Right lobe of liver (tissue), 6 donors: ENCODE measurements around the gene CDK17. TPM values are rescaled to one million over a fixed set of nuclear protein-coding genes. Genes with fewer than 3 reads are reported as not detected.

Source experiments
- ATAC-seq, 4 donors: fragments of 200-7000 bp; cut with Tn5 transposase; one replicate each; pipeline ENCODE4 v1.9.1; 2020; ENCODE audit warnings: mild to moderate bottlenecking in 4 of 4, moderate library complexity in 4 of 4
- DNase-seq, 3 donors: peaks; one replicate each; pipeline ENCODE4 v3.0.0-alpha.2; 2020
- H3K27ac ChIP-seq, 3 donors: fragments of 200-600 bp; one replicate each; pipeline ENCODE4 v1.8.0; 2022
- H3K27me3 ChIP-seq, 2 donors: fragments of 200-600 bp; one replicate each; pipeline ENCODE4 v1.8.0; 2022
- H3K36me3 ChIP-seq, 4 donors: fragments of 200-600 bp; sonication (generic) in 1 of 4; one replicate each; pipeline versions ENCODE4 v1.5.1 to v1.8.0; 2017 to 2022; ENCODE audit warnings: control low read depth in 1 of 4
- H3K4me1 ChIP-seq, 4 donors: fragments of 200-600 bp; sonication (generic) in 1 of 4; one replicate each; pipeline versions ENCODE4 v1.5.1 to v1.8.0; 2017 to 2022; ENCODE audit warnings: control low read depth in 1 of 4
- H3K4me3 ChIP-seq, 3 donors: fragments of 200-600 bp; one replicate each; pipeline ENCODE4 v1.8.0; 2022
- H3K9me3 ChIP-seq, 4 donors: fragments of 200-600 bp; sonication (generic) in 1 of 4; one replicate each; pipeline versions ENCODE4 v1.5.1 to v1.8.0; 2017 to 2022; ENCODE audit warnings: control low read depth in 1 of 4
- POLR2A ChIP-seq: fragments of 450-650 bp; IDR thresholded peaks from one replicate; pipeline ENCODE4 v1.6.1; 2017; ENCODE audit warnings: antibody characterized with exemption, mild to moderate bottlenecking
- WGBS: methylation state at CpG from one replicate; pipeline ENCODE4 v1.1.6; 2018; ENCODE audit warnings: low coverage, low lambda C conversion rate; ENCODE audit not compliant: insufficient coverage; ENCODE audit errors: missing lambda C conversion rate; 5-methylcytosine and 5-hydroxymethylcytosine counted together
- intact Hi-C, 2 donors: fragments of 100-400 bp; cut with DNase I; formaldehyde crosslinking; loops; one replicate each; pipeline versions ENCODE4 v1.11.2 to v1.14.1; 2022
- total RNA-seq, 6 experiments: library from RNA; depleted of rRNA in 2 of 6; stranded (reverse); fragments of >200 nt in 2 of 6; fragmentation: NEBNext Ultra II Directional in 3 of 6; extraction: Animal tissue kit (Norgen Biotek cat#: 25700) in 3 of 6; gene quantifications; one replicate each; pipeline versions ENCODE4 v1.1.0 to v1.2.4, GENCODE V29; 2016 to 2023
- TF ChIP-seq, protein P1 (sequence below), 4 donors: fragments of 200-600 bp in 3 of 4; fragments of 450-650 bp in 1 of 4; IDR thresholded peaks; one replicate each; pipeline versions ENCODE4 v1.5.1 to v1.8.0; 2016 to 2022; ENCODE audit warnings: antibody characterized with exemption in 4 of 4, mild to moderate bottlenecking in 2 of 4
- donor health status: DM: no; HTN: yes; CAD: no.
- donor health status: DM: no; HTN: no; CAD: no.
- donor health status: DM: no; HTN: no; CAD: no.
- donor health status: DM: no; HTN: yes; CAD: no.
- donor health status: DM: no; HTN: yes; CAD: no.

The CDK17 gene
- total RNA-seq, 6 experiments from 2014 or later: 8.9 to 16.1 (median 13.7) TPM

- Histone ChIP-seq H3K4me3 (no peak overlapping the region), H3K27ac (no peak overlapping the region), H3K36me3 (peaks cover 0 to 5% (median 0%) of the 10 kb centered on the region in 4 donors), H3K4me1 (no peaks in the 10 kb centered on the region), H3K27me3 (no peaks in the 10 kb centered on the region), H3K9me3 (no peaks in the 10 kb centered on the region)
- intact Hi-C loops: no loop called here
- TF ChIP-seq, protein P1, sequence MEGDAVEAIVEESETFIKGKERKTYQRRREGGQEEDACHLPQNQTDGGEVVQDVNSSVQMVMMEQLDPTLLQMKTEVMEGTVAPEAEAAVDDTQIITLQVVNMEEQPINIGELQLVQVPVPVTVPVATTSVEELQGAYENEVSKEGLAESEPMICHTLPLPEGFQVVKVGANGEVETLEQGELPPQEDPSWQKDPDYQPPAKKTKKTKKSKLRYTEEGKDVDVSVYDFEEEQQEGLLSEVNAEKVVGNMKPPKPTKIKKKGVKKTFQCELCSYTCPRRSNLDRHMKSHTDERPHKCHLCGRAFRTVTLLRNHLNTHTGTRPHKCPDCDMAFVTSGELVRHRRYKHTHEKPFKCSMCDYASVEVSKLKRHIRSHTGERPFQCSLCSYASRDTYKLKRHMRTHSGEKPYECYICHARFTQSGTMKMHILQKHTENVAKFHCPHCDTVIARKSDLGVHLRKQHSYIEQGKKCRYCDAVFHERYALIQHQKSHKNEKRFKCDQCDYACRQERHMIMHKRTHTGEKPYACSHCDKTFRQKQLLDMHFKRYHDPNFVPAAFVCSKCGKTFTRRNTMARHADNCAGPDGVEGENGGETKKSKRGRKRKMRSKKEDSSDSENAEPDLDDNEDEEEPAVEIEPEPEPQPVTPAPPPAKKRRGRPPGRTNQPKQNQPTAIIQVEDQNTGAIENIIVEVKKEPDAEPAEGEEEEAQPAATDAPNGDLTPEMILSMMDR (IDR thresholded peaks at IDR 0.05): no peak
- no peak for TF ChIP-seq POLR2A
- ATAC-seq (no peak), DNase-seq (no peak)
Observed at GRCh38 chr12:96274331-96274730, 125.9 kb downstream of the CDK17 start.

DNA sequence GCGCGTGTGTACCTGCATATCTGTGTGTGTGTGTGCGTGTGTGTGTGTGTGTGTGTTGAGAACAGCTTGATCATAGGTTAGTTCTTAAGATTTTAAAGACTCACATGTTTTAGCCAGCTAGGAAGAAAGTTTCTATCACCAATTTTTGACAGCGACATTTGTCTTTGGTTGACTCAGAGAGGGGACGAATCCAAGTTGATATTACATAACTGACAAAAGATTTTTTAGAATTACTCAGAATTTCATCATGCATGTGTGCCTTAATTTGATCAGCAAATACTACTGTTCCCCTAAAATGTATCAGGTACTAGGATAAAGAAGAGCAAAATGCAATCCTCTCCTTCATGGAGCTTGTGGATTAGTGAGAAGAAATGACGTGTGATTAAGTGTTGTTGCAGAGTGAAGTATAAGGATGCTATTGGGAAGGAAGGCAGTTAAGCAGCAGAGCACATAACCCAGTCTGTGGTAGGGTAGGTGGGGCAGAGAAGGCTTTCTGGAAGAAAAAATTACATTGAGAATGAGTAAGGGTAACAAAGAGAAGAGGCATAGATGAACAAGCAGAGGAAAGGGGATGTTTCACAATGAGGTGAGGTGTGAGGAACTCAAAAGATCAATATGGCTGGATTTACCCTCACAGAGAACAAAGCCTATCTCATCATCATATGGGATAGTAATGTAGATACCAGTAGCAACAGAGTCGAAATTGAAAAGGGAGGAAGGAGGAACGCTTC, 128.6 kb downstream of the CDK17 start:
- no peaks in the 10 kb centered on the region for H3K9me3 ChIP-seq
- no peaks in the 10 kb centered on the region for H3K4me1 ChIP-seq
- intact Hi-C loops: no loop called here
- DNase-seq (no peak), ATAC-seq (no peak)
- H3K27me3 ChIP-seq: no peaks in the 10 kb centered on the region
- peaks cover 0 to 5% (median 0%) of the 10 kb centered on the region in 4 donors for H3K36me3 ChIP-seq
- TF ChIP-seq, protein P1 (IDR thresholded peaks at IDR 0.05): no peak
- TF ChIP-seq POLR2A: no peak
- no peak overlapping the region for H3K4me3 ChIP-seq
- 70% methylated on average over 8 of the region's 8 CpGs for WGBS
- H3K27ac ChIP-seq: no peak overlapping the region

DNA sequence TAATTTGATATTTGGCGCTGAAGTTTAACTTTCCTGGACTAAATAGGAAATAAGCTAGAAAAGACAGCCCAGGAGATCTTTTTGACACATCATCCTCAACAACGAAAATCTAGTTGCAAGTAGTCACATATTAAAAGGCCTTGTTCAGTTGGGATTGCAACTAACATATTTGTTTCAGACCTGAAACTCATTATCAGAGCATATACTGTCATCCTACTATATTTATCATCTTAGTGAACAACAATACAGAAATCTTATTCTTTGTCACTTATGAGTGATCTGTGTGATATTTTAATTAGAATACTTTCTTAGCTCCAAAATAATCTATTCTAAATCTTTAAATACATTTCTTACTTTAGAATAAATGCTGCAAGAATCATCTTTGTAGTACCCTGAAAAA, 134.0 kb downstream of the CDK17 start:
- H3K36me3 ChIP-seq: peaks cover 0 to 3% (median 0%) of the 10 kb centered on the region in 4 donors
- intact Hi-C loops: no loop called here
- H3K4me1 ChIP-seq: peaks cover 0 to 13% (median 4%) of the 10 kb centered on the region in 4 donors

DNA sequence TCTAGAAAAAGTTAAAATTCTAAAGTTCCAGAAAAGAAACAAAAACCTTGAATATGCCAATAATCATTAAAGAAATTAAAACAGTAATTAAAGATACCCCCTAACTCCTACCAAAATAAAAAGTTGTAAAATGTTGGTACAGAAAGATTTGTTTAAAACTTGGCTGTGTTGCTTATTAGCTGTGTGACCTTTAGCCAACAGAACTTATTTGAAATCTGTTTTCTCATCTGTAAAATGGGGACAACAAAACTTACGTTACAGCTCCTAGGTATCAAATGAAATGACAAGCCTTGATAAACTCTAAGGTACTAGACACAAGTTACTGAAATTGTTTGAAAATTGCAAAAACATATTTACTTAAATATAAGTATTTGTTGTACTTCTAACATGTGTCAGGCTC, 134.4 kb downstream of the CDK17 start:
- no peak overlapping the region for H3K27ac ChIP-seq
- H3K4me1 ChIP-seq: peaks cover 0 to 13% (median 4%) of the 10 kb centered on the region in 4 donors
- TF ChIP-seq, protein P1 (IDR thresholded peaks at IDR 0.05): no peak
- no peak for TF ChIP-seq POLR2A
- intact Hi-C loops: no loop called here
- no peaks in the 10 kb centered on the region for H3K27me3 ChIP-seq
- 85% methylated on average over 1 of the region's 1 CpG for WGBS
- ATAC-seq (no peak), DNase-seq (no peak)
- H3K9me3 ChIP-seq: no peaks in the 10 kb centered on the region
- H3K4me3 ChIP-seq: no peak overlapping the region
- H3K36me3 ChIP-seq: peaks cover 0 to 3% (median 0%) of the 10 kb centered on the region in 4 donors

More for the DNA sequence above, 134.0 kb downstream of the CDK17 start:
- no peak for DNase-seq
- ATAC-seq: no peak
- Histone ChIP-seq H3K9me3 (no peaks in the 10 kb centered on the region), H3K27ac (no peak overlapping the region), H3K27me3 (no peaks in the 10 kb centered on the region), H3K4me3 (no peak overlapping the region)
- WGBS: 67% methylated on average over 2 of the region's 2 CpGs
- TF ChIP-seq, protein P1 (IDR thresholded peaks at IDR 0.05): no peak
- TF ChIP-seq POLR2A: no peak
